LNCaP clone FGC (cell line): ENCODE results near the gene SLAMF8.

ENCODE experiments used
- DNase-seq: peaks from one replicate; pipeline ENCODE4 v3.0.0-alpha.2; 2011; ENCODE audit warnings: low read depth
- H3K4me3 ChIP-seq: 2 replicates; pipeline ENCODE4 v1.5.1; 2011; ENCODE audit warnings: mild to moderate bottlenecking, low read depth, low read length, control low read depth
- CTCF ChIP-seq: IDR thresholded peaks from 2 replicates; pipeline ENCODE4 v1.5.1; 2012; ENCODE audit warnings: mild to moderate bottlenecking; ENCODE audit not compliant: control insufficient read depth, insufficient read depth; ENCODE audit errors: extremely low read depth

The SLAMF8 gene

GRCh38 chr1:159853417-159854115 is 26.9 kb downstream of the SLAMF8 start:
- TF ChIP-seq CTCF = no peak
- no peak for DNase-seq
- no peak overlapping the region for H3K4me3 ChIP-seq

- DNase-seq = no peak
- no peak for TF ChIP-seq CTCF
- peak overlapping the region; percentile 26 for H3K4me3 ChIP-seq
Observed at GRCh38 chr1:159854116-159854692, 27.5 kb downstream of the SLAMF8 start.

- peak overlapping the region; percentile 26 for H3K4me3 ChIP-seq
- DNase-seq = no peak
- no peak for TF ChIP-seq CTCF
Observed at GRCh38 chr1:159854693-159855192, 28.1 kb downstream of the SLAMF8 start.

- DNase-seq = no peak
- no peak for TF ChIP-seq CTCF
- H3K4me3 ChIP-seq = no peak overlapping the region
Observed at GRCh38 chr1:159855709-159856108, 29.0 kb downstream of the SLAMF8 start.

- no peak for DNase-seq
- TF ChIP-seq CTCF = no peak
- no peak overlapping the region for H3K4me3 ChIP-seq
Observed at GRCh38 chr1:159856576-159856975, 29.9 kb downstream of the SLAMF8 start.

- no peak for DNase-seq
- no peak for TF ChIP-seq CTCF
Observed at GRCh38 chr1:159857889-159858288, 31.2 kb downstream of the SLAMF8 start.

More at GRCh38 chr1:159857889-159858288, 31.2 kb downstream of the SLAMF8 start:
- no peak overlapping the region for H3K4me3 ChIP-seq
